NCI-H1417 (cell line): ENCODE data around the gene PDZD8.

ENCODE experiments used
- DNase-seq, 3 experiments: peaks; one replicate each; lab custom pipeline; 2025; lab: John Stamatoyannopoulos, UW

PDZD8 gene

GRCh38 chr10:117391436-117392205 is 16.4 kb upstream of the PDZD8 start:
- peak in 1 of 3 experiments; percentile 1 for DNase-seq

GRCh38 chr10:117390420-117390819 is 15.2 kb upstream of the PDZD8 start:
- DNase-seq: no peak

- DNase-seq: no peak
Observed at GRCh38 chr10:117386805-117387204, 11.6 kb upstream of the PDZD8 start.

GRCh38 chr10:117382861-117383260 is 7.6 kb upstream of the PDZD8 start:
- no peak for DNase-seq

- DNase-seq: peak; percentile 28 to 78 (median 76)
Observed at GRCh38 chr10:117374506-117375359, 507 bp downstream of the PDZD8 start.

- peak in 2 of 3 experiments; percentile 28 to 41 for DNase-seq
Observed at GRCh38 chr10:117373823-117374505, 1.3 kb downstream of the PDZD8 start.

- no peak for DNase-seq
Observed at GRCh38 chr10:117370205-117370604, 5.0 kb downstream of the PDZD8 start.

- no peak for DNase-seq
Observed at GRCh38 chr10:117367718-117368117, 7.5 kb downstream of the PDZD8 start.

- DNase-seq: peak in 1 of 3 experiments; percentile 0
Observed at GRCh38 chr10:117366741-117367140, 8.5 kb downstream of the PDZD8 start.

- peak in 1 of 3 experiments; percentile 25 for DNase-seq
Observed at GRCh38 chr10:117365612-117366011, 9.6 kb downstream of the PDZD8 start.

GRCh38 chr10:117364110-117364960 is 10.9 kb downstream of the PDZD8 start:
- no peak for DNase-seq

- DNase-seq: peak in 1 of 3 experiments; percentile 4
Observed at GRCh38 chr10:117363028-117363427, 12.2 kb downstream of the PDZD8 start.

- DNase-seq: no peak
Observed at GRCh38 chr10:117362313-117362712, 12.9 kb downstream of the PDZD8 start.

GRCh38 chr10:117360994-117361667 is 14.1 kb downstream of the PDZD8 start:
- DNase-seq: no peak

GRCh38 chr10:117360016-117360415 is 15.2 kb downstream of the PDZD8 start:
- DNase-seq: no peak

- no peak for DNase-seq
Observed at GRCh38 chr10:117355072-117355471, 20.2 kb downstream of the PDZD8 start.

- no peak for DNase-seq
Observed at GRCh38 chr10:117353684-117354083, 21.6 kb downstream of the PDZD8 start.

GRCh38 chr10:117352724-117353123 is 22.5 kb downstream of the PDZD8 start:
- no peak for DNase-seq

GRCh38 chr10:117351996-117352395 is 23.2 kb downstream of the PDZD8 start:
- no peak for DNase-seq

GRCh38 chr10:117351558-117351957 is 23.7 kb downstream of the PDZD8 start:
- DNase-seq: no peak

GRCh38 chr10:117350909-117351308 is 24.3 kb downstream of the PDZD8 start:
- DNase-seq: no peak
